Esophagus squamous epithelium (tissue), 5 donors: ENCODE data around the gene SELENOS. TPM values are rescaled to one million over a fixed set of nuclear protein-coding genes. Genes with fewer than 3 reads are reported as not detected.

Experiments used
- DNase-seq: peaks from one replicate; lab custom pipeline; 2025; lab: John Stamatoyannopoulos, UW
- H3K27ac ChIP-seq, 4 donors: fragments of 200-600 bp; sonication (generic); one replicate each; pipeline ENCODE4 v1.5.1; 2016 to 2019; ENCODE audit warnings: mild to moderate bottlenecking in 1 of 4
- H3K27me3 ChIP-seq, 4 donors: fragments of 200-600 bp; sonication (generic); 1 replicate in 3 of 4; 2 replicates in 1 of 4; pipeline versions ENCODE4 v1.5.1 to v1.6.0; 2017 to 2021; ENCODE audit warnings: antibody characterized with exemption in 1 of 4
- H3K36me3 ChIP-seq, 3 donors: fragments of 200-600 bp; sonication (generic); one replicate each; pipeline ENCODE4 v1.5.1; 2016 to 2019
- H3K4me1 ChIP-seq, 3 donors: fragments of 200-600 bp; sonication (generic); one replicate each; pipeline ENCODE4 v1.5.1; 2017 to 2019
- H3K4me3 ChIP-seq, 4 donors: fragments of 200-600 bp; sonication (generic); 1 replicate in 3 of 4; 2 replicates in 1 of 4; pipeline ENCODE4 v1.5.1; 2016 to 2019; ENCODE audit warnings: mild to moderate bottlenecking in 2 of 4, moderate library complexity in 1 of 4
- H3K9me3 ChIP-seq, 3 donors: fragments of 200-600 bp; sonication (generic); one replicate each; pipeline ENCODE4 v1.5.1; 2016 to 2019
- POLR2A ChIP-seq, 4 donors: fragments of 450-650 bp; IDR thresholded peaks; one replicate each; pipeline ENCODE4 v1.6.1; 2017; ENCODE audit warnings: antibody characterized with exemption in 4 of 4, mild to moderate bottlenecking in 4 of 4, moderate library complexity in 3 of 4
- WGBS, 2 donors: methylation state at CpG; one replicate each; pipeline ENCODE4 v1.1.5; 2018; 5-methylcytosine and 5-hydroxymethylcytosine counted together
- intact Hi-C: fragments of 100-400 bp; cut with DNase I; formaldehyde crosslinking; loops from one replicate; pipeline ENCODE4 v1.15.0; 2022
- total RNA-seq, 4 donors: library from RNA; depleted of rRNA; stranded (reverse); fragments of >200 nt; gene quantifications; one replicate each; pipeline ENCODE4 v1.1.0, GENCODE V29; 2016
- TF ChIP-seq, protein P1 (sequence below), 6 experiments: fragments of 450-650 bp in 4 of 6; fragments of 200-600 bp in 2 of 6; sonication (generic) in 2 of 6; IDR thresholded peaks; one replicate each; pipeline ENCODE4 v1.5.1; 2016 to 2019; ENCODE audit warnings: antibody characterized with exemption in 6 of 6, mild to moderate bottlenecking in 4 of 6, moderate library complexity in 4 of 6
- donor health status: DM: yes; HTN: yes; CAD: no.

Gene SELENOS
- total RNA-seq, 4 donors from 2014 or later: 57.6 to 69.6 (median 63.4) TPM

DNA sequence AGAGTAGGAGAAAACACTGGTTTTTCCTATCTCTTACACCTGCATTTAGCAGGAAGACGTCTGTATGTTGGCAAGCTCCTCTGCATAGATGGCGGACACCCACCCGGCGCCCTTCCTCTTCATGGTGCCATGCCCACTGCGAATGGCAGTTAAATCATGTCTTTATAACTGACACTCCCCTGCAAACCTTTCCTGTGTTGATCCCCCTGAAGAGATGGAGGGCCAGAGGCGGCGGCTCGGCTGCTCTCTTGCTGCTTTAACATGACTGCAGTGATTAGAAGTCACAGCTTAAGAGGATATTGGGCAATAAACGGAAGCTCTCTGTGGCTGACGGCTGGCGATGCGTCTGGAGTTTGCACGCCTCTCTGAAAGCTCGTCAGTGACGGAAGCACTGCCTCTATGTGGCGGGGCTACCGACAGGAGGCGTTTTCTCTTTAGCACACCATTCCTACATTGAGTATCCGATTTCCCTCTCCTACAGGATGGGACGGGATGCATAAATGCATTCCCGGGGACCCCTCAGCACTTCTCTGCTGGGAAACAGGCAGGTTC is 43.3 kb upstream of the SELENOS start:
- TF ChIP-seq POLR2A (IDR thresholded peaks at IDR 0.05): no peak
- TF ChIP-seq, protein P1, sequence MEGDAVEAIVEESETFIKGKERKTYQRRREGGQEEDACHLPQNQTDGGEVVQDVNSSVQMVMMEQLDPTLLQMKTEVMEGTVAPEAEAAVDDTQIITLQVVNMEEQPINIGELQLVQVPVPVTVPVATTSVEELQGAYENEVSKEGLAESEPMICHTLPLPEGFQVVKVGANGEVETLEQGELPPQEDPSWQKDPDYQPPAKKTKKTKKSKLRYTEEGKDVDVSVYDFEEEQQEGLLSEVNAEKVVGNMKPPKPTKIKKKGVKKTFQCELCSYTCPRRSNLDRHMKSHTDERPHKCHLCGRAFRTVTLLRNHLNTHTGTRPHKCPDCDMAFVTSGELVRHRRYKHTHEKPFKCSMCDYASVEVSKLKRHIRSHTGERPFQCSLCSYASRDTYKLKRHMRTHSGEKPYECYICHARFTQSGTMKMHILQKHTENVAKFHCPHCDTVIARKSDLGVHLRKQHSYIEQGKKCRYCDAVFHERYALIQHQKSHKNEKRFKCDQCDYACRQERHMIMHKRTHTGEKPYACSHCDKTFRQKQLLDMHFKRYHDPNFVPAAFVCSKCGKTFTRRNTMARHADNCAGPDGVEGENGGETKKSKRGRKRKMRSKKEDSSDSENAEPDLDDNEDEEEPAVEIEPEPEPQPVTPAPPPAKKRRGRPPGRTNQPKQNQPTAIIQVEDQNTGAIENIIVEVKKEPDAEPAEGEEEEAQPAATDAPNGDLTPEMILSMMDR (IDR thresholded peaks at IDR 0.05): peak in 1 of 6 experiments; percentile 16
- DNase-seq: no peak
- Histone ChIP-seq H3K4me3 (peak overlapping the region in 2 of 4 donors; percentile 9 to 33), H3K4me1 (peaks cover 0 to 12% (median 0%) of the 10 kb centered on the region in 3 donors), H3K27me3 (peaks cover 0 to 24% (median 0%) of the 10 kb centered on the region in 4 donors), H3K27ac (no peak overlapping the region), H3K36me3 (no peaks in the 10 kb centered on the region), H3K9me3 (no peaks in the 10 kb centered on the region)
- intact Hi-C loops: no loop called here
- WGBS, 2 donors: 61 to 67% methylated on average over 5 to 21 of the region's 21 CpGs

DNA sequence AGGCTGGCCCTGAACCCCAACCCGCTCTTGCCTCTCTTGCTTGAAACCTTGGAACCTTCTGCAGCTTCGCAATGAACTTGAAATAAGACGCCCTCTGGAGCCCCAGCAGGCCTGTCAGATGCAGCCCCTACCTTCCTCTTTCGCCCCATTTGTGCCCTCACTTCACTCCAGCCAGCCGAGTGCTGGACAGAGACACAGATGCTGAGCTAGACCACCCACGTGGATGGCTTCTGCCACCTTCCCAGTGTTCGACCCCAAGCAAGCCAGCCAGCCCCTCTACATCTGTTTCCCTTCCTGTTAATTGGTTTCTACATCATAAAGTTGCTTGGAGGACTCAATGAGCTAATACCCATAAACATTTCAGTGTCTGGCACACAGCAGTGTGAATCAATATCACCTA is 41.6 kb upstream of the SELENOS start:
- WGBS, 2 donors: 59 to 71% methylated on average over 7 of the region's 7 CpGs

DNA sequence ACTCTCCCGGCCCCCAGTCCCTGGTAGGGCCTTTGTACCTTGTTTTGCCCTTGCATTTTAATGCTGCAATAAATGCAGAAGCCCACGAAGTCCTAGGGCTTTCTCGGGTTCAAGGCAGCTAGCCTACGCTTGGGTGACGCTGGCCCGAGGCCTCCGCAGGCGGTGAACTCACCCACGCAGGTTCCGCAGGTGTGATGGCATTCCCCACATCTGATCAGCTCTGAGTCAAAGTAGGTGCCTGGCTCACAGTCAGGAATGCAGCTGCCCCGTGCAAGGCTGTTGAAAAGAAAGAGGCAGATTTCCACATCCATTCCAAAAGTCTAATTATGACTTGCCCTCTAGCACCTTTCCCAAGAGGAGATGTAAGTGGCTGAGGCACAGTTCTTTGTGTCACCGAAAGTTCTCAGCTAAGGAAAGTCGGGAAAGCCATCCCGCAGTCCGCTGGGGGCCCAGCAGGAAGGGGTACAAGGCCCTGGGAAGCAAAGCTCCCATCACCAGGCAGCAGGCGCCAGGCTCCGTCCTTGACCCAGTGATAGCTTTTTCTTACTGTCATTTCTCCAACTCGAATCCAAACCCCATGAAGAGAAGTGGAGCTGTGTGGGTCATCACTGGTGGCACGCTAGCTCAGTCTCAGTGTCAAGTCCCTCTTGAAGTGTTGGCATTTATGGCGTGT is 41.0 kb upstream of the SELENOS start:
- intact Hi-C loops: no loop called here
- TF ChIP-seq POLR2A (IDR thresholded peaks at IDR 0.05): no peak
- TF ChIP-seq, protein P1 (IDR thresholded peaks at IDR 0.05): no peak

More for the DNA sequence above, 41.6 kb upstream of the SELENOS start:
- H3K4me3 ChIP-seq: no peak overlapping the region
- H3K27me3 ChIP-seq: peaks cover 0 to 24% (median 0%) of the 10 kb centered on the region in 4 donors
- no peaks in the 10 kb centered on the region for H3K9me3 ChIP-seq
- intact Hi-C loops: no loop called here
- TF ChIP-seq, protein P1 (IDR thresholded peaks at IDR 0.05): no peak
- TF ChIP-seq POLR2A (IDR thresholded peaks at IDR 0.05): no peak
- peaks cover 0 to 12% (median 0%) of the 10 kb centered on the region in 3 donors for H3K4me1 ChIP-seq
- no peak for DNase-seq
- no peaks in the 10 kb centered on the region for H3K36me3 ChIP-seq
- no peak overlapping the region for H3K27ac ChIP-seq

DNA sequence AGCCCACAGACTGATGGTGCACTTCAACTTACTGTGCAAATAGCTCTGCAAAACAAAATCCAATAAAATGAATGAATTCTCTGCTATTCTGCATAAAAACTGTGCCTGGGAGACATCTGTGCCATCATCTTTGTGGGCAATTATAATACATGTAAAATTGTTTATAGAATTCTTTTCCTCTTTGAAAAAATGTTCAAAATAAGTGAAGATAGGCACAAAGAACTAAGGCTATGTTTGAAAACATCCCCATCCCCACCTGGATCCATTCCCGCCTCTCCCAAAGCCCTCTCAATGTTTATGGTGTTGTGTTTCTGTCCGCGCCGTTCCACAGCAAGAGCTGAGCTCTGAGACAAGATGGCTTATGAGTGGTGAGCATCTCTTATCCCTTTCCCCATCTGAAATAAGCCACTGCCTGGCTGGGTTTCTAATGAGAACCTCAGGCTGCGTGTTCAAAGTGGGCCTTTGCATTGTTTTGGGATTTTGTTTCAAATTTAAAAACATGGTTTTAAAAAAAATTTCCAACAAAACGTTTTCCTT is 40.1 kb upstream of the SELENOS start:
- intact Hi-C loops: no loop called here
- WGBS, 2 donors: 81 to 89% methylated on average over 6 of the region's 6 CpGs

More for the DNA sequence above, 41.0 kb upstream of the SELENOS start:
- Histone ChIP-seq H3K4me1 (peaks cover 0 to 12% (median 0%) of the 10 kb centered on the region in 3 donors), H3K4me3 (no peak overlapping the region), H3K36me3 (no peaks in the 10 kb centered on the region), H3K27ac (peak overlapping the region in 2 of 4 donors; percentile 39 to 61), H3K27me3 (peaks cover 0 to 24% (median 0%) of the 10 kb centered on the region in 4 donors), H3K9me3 (no peaks in the 10 kb centered on the region)
- WGBS, 2 donors: 58 to 70% methylated on average over 9 to 15 of the region's 20 CpGs
- no peak for DNase-seq

More for the DNA sequence above, 40.1 kb upstream of the SELENOS start:
- Histone ChIP-seq H3K36me3 (no peaks in the 10 kb centered on the region), H3K27ac (peak overlapping the region in 3 of 4 donors; percentile 6 to 61 (median 39)), H3K9me3 (no peaks in the 10 kb centered on the region), H3K4me3 (no peak overlapping the region), H3K4me1 (peaks cover 0 to 12% (median 0%) of the 10 kb centered on the region in 3 donors), H3K27me3 (peaks cover 0 to 24% (median 0%) of the 10 kb centered on the region in 4 donors)
- no peak for DNase-seq
- no peak for TF ChIP-seq POLR2A (IDR thresholded peaks at IDR 0.05)
- TF ChIP-seq, protein P1 (IDR thresholded peaks at IDR 0.05): no peak
